ENCODE measurements around the gene HIP1R.

Gene HIP1R

GRCh38 chr12:122852336-122853275 is 17.3 kb downstream of the HIP1R start:
- Histone ChIP-seq H3K9ac (ENCODE audit: low read depth, low read length) (no peak overlapping the region), H3K36me3 (ENCODE audit: control insufficient read depth, insufficient read depth, low read length) (peaks cover 21% of the 10 kb centered on the region), H3K4me3 (ENCODE audit: low read depth, low read length) (no peak overlapping the region), H3K9me3 (ENCODE audit: control insufficient read depth, insufficient read depth, low read length) (no peaks in the 10 kb centered on the region), H3K4me1 (ENCODE audit: control insufficient read depth, insufficient read depth, low read length) (no peaks in the 10 kb centered on the region), H3K27me3 (ENCODE audit: control insufficient read depth, insufficient read depth, low read length) (no peaks in the 10 kb centered on the region)

GRCh38 chr12:122853582-122854245 is 18.5 kb downstream of the HIP1R start:
- no peak overlapping the region for H3K4me3 ChIP-seq (ENCODE audit: low read depth, low read length)
- peaks cover 21% of the 10 kb centered on the region for H3K36me3 ChIP-seq (ENCODE audit: control insufficient read depth, insufficient read depth, low read length)

GRCh38 chr12:122854554-122854953 is 19.3 kb downstream of the HIP1R start:
- Histone ChIP-seq H3K9ac (ENCODE audit: low read depth, low read length) (no peak overlapping the region), H3K9me3 (ENCODE audit: control insufficient read depth, insufficient read depth, low read length) (no peaks in the 10 kb centered on the region), H3K36me3 (ENCODE audit: control insufficient read depth, insufficient read depth, low read length) (peaks cover 18% of the 10 kb centered on the region), H3K27me3 (ENCODE audit: control insufficient read depth, insufficient read depth, low read length) (no peaks in the 10 kb centered on the region), H3K4me1 (ENCODE audit: control insufficient read depth, insufficient read depth, low read length) (no peaks in the 10 kb centered on the region), H3K4me3 (ENCODE audit: low read depth, low read length) (no peak overlapping the region)

More at GRCh38 chr12:122853582-122854245, 18.5 kb downstream of the HIP1R start:
- no peaks in the 10 kb centered on the region for H3K9me3 ChIP-seq (ENCODE audit: control insufficient read depth, insufficient read depth, low read length)
- H3K27me3 ChIP-seq (ENCODE audit: control insufficient read depth, insufficient read depth, low read length) = no peaks in the 10 kb centered on the region
- H3K9ac ChIP-seq (ENCODE audit: low read depth, low read length) = no peak overlapping the region
- H3K4me1 ChIP-seq (ENCODE audit: control insufficient read depth, insufficient read depth, low read length) = no peaks in the 10 kb centered on the region

- no peaks in the 10 kb centered on the region for H3K9me3 ChIP-seq (ENCODE audit: control insufficient read depth, insufficient read depth, low read length)
- peaks cover 18% of the 10 kb centered on the region for H3K36me3 ChIP-seq (ENCODE audit: control insufficient read depth, insufficient read depth, low read length)
- H3K4me3 ChIP-seq (ENCODE audit: low read depth, low read length) = no peak overlapping the region
Observed at GRCh38 chr12:122855071-122855829, 20.0 kb downstream of the HIP1R start.

GRCh38 chr12:122855928-122856831 is 20.9 kb downstream of the HIP1R start:
- H3K4me1 ChIP-seq (ENCODE audit: control insufficient read depth, insufficient read depth, low read length) = no peaks in the 10 kb centered on the region
- no peaks in the 10 kb centered on the region for H3K27me3 ChIP-seq (ENCODE audit: control insufficient read depth, insufficient read depth, low read length)
- H3K9ac ChIP-seq (ENCODE audit: low read depth, low read length) = no peak overlapping the region
- no peak overlapping the region for H3K4me3 ChIP-seq (ENCODE audit: low read depth, low read length)
- H3K9me3 ChIP-seq (ENCODE audit: control insufficient read depth, insufficient read depth, low read length) = no peaks in the 10 kb centered on the region
- peaks cover 22% of the 10 kb centered on the region for H3K36me3 ChIP-seq (ENCODE audit: control insufficient read depth, insufficient read depth, low read length)

More at GRCh38 chr12:122855071-122855829, 20.0 kb downstream of the HIP1R start:
- Histone ChIP-seq H3K9ac (ENCODE audit: low read depth, low read length) (no peak overlapping the region), H3K27me3 (ENCODE audit: control insufficient read depth, insufficient read depth, low read length) (no peaks in the 10 kb centered on the region), H3K4me1 (ENCODE audit: control insufficient read depth, insufficient read depth, low read length) (no peaks in the 10 kb centered on the region)

GRCh38 chr12:122856999-122857671 is 21.9 kb downstream of the HIP1R start:
- H3K9ac ChIP-seq (ENCODE audit: low read depth, low read length) = no peak overlapping the region
- H3K4me3 ChIP-seq (ENCODE audit: low read depth, low read length) = no peak overlapping the region
- peaks cover 26% of the 10 kb centered on the region for H3K36me3 ChIP-seq (ENCODE audit: control insufficient read depth, insufficient read depth, low read length)
- no peaks in the 10 kb centered on the region for H3K9me3 ChIP-seq (ENCODE audit: control insufficient read depth, insufficient read depth, low read length)
- no peaks in the 10 kb centered on the region for H3K27me3 ChIP-seq (ENCODE audit: control insufficient read depth, insufficient read depth, low read length)
- no peaks in the 10 kb centered on the region for H3K4me1 ChIP-seq (ENCODE audit: control insufficient read depth, insufficient read depth, low read length)

- Histone ChIP-seq H3K9me3 (ENCODE audit: control insufficient read depth, insufficient read depth, low read length) (no peaks in the 10 kb centered on the region), H3K4me3 (ENCODE audit: low read depth, low read length) (no peak overlapping the region), H3K36me3 (ENCODE audit: control insufficient read depth, insufficient read depth, low read length) (peaks cover 26% of the 10 kb centered on the region), H3K9ac (ENCODE audit: low read depth, low read length) (no peak overlapping the region), H3K27me3 (ENCODE audit: control insufficient read depth, insufficient read depth, low read length) (no peaks in the 10 kb centered on the region), H3K4me1 (ENCODE audit: control insufficient read depth, insufficient read depth, low read length) (no peaks in the 10 kb centered on the region)
Observed at GRCh38 chr12:122858171-122858570, 22.9 kb downstream of the HIP1R start.

GRCh38 chr12:122858591-122859302 is 23.5 kb downstream of the HIP1R start:
- H3K4me3 ChIP-seq (ENCODE audit: low read depth, low read length) = no peak overlapping the region
- peaks cover 26% of the 10 kb centered on the region for H3K36me3 ChIP-seq (ENCODE audit: control insufficient read depth, insufficient read depth, low read length)
- no peaks in the 10 kb centered on the region for H3K4me1 ChIP-seq (ENCODE audit: control insufficient read depth, insufficient read depth, low read length)

GRCh38 chr12:122859303-122860039 is 24.2 kb downstream of the HIP1R start:
- Histone ChIP-seq H3K9ac (ENCODE audit: low read depth, low read length) (no peak overlapping the region), H3K9me3 (ENCODE audit: control insufficient read depth, insufficient read depth, low read length) (no peaks in the 10 kb centered on the region), H3K4me3 (ENCODE audit: low read depth, low read length) (no peak overlapping the region), H3K4me1 (ENCODE audit: control insufficient read depth, insufficient read depth, low read length) (no peaks in the 10 kb centered on the region), H3K27me3 (ENCODE audit: control insufficient read depth, insufficient read depth, low read length) (no peaks in the 10 kb centered on the region), H3K36me3 (ENCODE audit: control insufficient read depth, insufficient read depth, low read length) (peaks cover 24% of the 10 kb centered on the region)

More at GRCh38 chr12:122858591-122859302, 23.5 kb downstream of the HIP1R start:
- H3K9me3 ChIP-seq (ENCODE audit: control insufficient read depth, insufficient read depth, low read length) = no peaks in the 10 kb centered on the region
- no peak overlapping the region for H3K9ac ChIP-seq (ENCODE audit: low read depth, low read length)
- H3K27me3 ChIP-seq (ENCODE audit: control insufficient read depth, insufficient read depth, low read length) = no peaks in the 10 kb centered on the region

Data from iPS-15b (cell line).